Gastroesophageal sphincter (tissue), 4 donors: Measurements from ENCODE around the gene PIANP. TPM values are rescaled to one million over a fixed set of nuclear protein-coding genes. Genes with fewer than 3 reads are reported as not detected.

ENCODE experiments used
- ATAC-seq: fragments of 150-250 bp; one replicate; pipeline ENCODE4 v1.9.1; 2016; ENCODE audit warnings: mild to moderate bottlenecking, moderate library complexity
- H3K27ac ChIP-seq, 4 donors: fragments of 200-600 bp; sonication (generic) in 3 of 4; 1 replicate in 3 of 4; 2 replicates in 1 of 4; pipeline ENCODE4 v1.5.1; 2016 to 2019
- H3K27me3 ChIP-seq: fragments of 200-600 bp; sonication (generic); one replicate; pipeline ENCODE4 v1.5.1; 2019
- H3K36me3 ChIP-seq, 2 donors: fragments of 200-600 bp; sonication (generic); one replicate each; pipeline ENCODE4 v1.5.1; 2019; ENCODE audit warnings: control low read depth in 1 of 2
- H3K4me1 ChIP-seq, 3 donors: fragments of 200-600 bp; sonication (generic); 1 replicate in 2 of 3; 2 replicates in 1 of 3; pipeline ENCODE4 v1.5.1; 2016 to 2019; ENCODE audit warnings: control low read depth in 2 of 3
- H3K4me3 ChIP-seq, 2 donors: fragments of 200-600 bp; sonication (generic); one replicate each; pipeline ENCODE4 v1.5.1; 2019; ENCODE audit warnings: mild to moderate bottlenecking in 1 of 2, moderate library complexity in 1 of 2
- H3K9me3 ChIP-seq, 3 donors: fragments of 200-600 bp; sonication (generic); one replicate each; pipeline ENCODE4 v1.5.1; 2017 to 2019; ENCODE audit warnings: control low read depth in 2 of 3
- CTCF ChIP-seq, 4 experiments: fragments of 200-600 bp in 2 of 4; fragments of 450-650 bp in 2 of 4; sonication (generic) in 1 of 4; IDR thresholded peaks; one replicate each; pipeline ENCODE4 v1.5.1; 2017 to 2019; ENCODE audit warnings: antibody characterized with exemption in 4 of 4, mild to moderate bottlenecking in 2 of 4, moderate library complexity in 2 of 4
- EP300 ChIP-seq: sonication (generic); formaldehyde crosslinking; IDR thresholded peaks from one replicate; pipeline ENCODE4 v1.6.1; 2017; ENCODE audit warnings: antibody characterized with exemption, mild to moderate bottlenecking
- POLR2A ChIP-seq, 2 donors: fragments of 450-650 bp; IDR thresholded peaks; one replicate each; pipeline ENCODE4 v1.6.1; 2017; ENCODE audit warnings: antibody characterized with exemption in 2 of 2, mild to moderate bottlenecking in 2 of 2, moderate library complexity in 1 of 2
- POLR2AphosphoS5 ChIP-seq: sonication (generic); formaldehyde crosslinking; IDR thresholded peaks from one replicate; pipeline ENCODE4 v1.6.1; 2017; ENCODE audit warnings: antibody characterized with exemption
- WGBS, 2 donors: methylation state at CpG; one replicate each; pipeline ENCODE4 v1.1.5; 2018; ENCODE audit warnings: low coverage in 1 of 2; 5-methylcytosine and 5-hydroxymethylcytosine counted together
- total RNA-seq, 4 donors: library from RNA; depleted of rRNA; stranded (reverse); fragments of >200 nt; gene quantifications; one replicate each; pipeline ENCODE4 v1.1.0, GENCODE V29; 2016

The PIANP gene
- total RNA-seq, 4 donors from 2014 or later, result 0.46 to 1.2 (median 0.73) TPM

GRCh38 chr12:6693832-6694355, 6.7 kb downstream of the PIANP start:
- 63 to 77% methylated on average over 3 to 4 of the region's 4 CpGs for WGBS, 2 donors

GRCh38 chr12:6692888-6693287, 7.7 kb downstream of the PIANP start:
- ATAC-seq, result no peak
- Histone ChIP-seq H3K36me3 (peaks cover 0 to 5% of the 10 kb centered on the region in 2 donors), H3K27ac (no peak overlapping the region), H3K4me1 (peaks cover 2 to 21% (median 6%) of the 10 kb centered on the region in 3 donors), H3K27me3 (peaks cover 37% of the 10 kb centered on the region), H3K9me3 (no peaks in the 10 kb centered on the region), H3K4me3 (no peak overlapping the region)
- 56 to 67% methylated on average over 1 of the region's 2 CpGs for WGBS, 2 donors
- no peak for TF ChIP-seq CTCF (IDR thresholded peaks at IDR 0.05)
- TF ChIP-seq POLR2AphosphoS5, result no peak
- no peak for TF ChIP-seq EP300
- no peak for TF ChIP-seq POLR2A (IDR thresholded peaks at IDR 0.05)

More at GRCh38 chr12:6693832-6694355, 6.7 kb downstream of the PIANP start:
- no peaks in the 10 kb centered on the region for H3K9me3 ChIP-seq
- H3K27ac ChIP-seq, result no peak overlapping the region
- TF ChIP-seq POLR2AphosphoS5 (no peak), CTCF (IDR thresholded peaks at IDR 0.05) (no peak), POLR2A (IDR thresholded peaks at IDR 0.05) (no peak), EP300 (no peak)
- peaks cover 0 to 15% (median 0%) of the 10 kb centered on the region in 3 donors for H3K4me1 ChIP-seq
- no peak for ATAC-seq
- H3K36me3 ChIP-seq, result peaks cover 0 to 5% of the 10 kb centered on the region in 2 donors
- no peak overlapping the region for H3K4me3 ChIP-seq
- H3K27me3 ChIP-seq, result peaks cover 47% of the 10 kb centered on the region

GRCh38 chr12:6691473-6691872, 9.1 kb downstream of the PIANP start:
- Histone ChIP-seq H3K27ac (no peak overlapping the region), H3K27me3 (peaks cover 23% of the 10 kb centered on the region), H3K9me3 (no peaks in the 10 kb centered on the region), H3K4me1 (peaks cover 7 to 36% (median 17%) of the 10 kb centered on the region in 3 donors), H3K4me3 (no peak overlapping the region), H3K36me3 (peaks cover 0 to 5% of the 10 kb centered on the region in 2 donors)
- 67 to 68% methylated on average over 4 of the region's 4 CpGs for WGBS, 2 donors
- ATAC-seq, result no peak
- TF ChIP-seq POLR2A (IDR thresholded peaks at IDR 0.05), result no peak
- TF ChIP-seq EP300, result no peak
- no peak for TF ChIP-seq CTCF (IDR thresholded peaks at IDR 0.05)
- TF ChIP-seq POLR2AphosphoS5, result no peak

GRCh38 chr12:6688999-6689882, 11.4 kb downstream of the PIANP start, which contains the start of gene ZNF384:
ZNF384 (minus strand) TSS chr12:6689375; CDS start chr12:6679520, 9,855 bp downstream.
- H3K9me3 ChIP-seq, result no peaks in the 10 kb centered on the region
- H3K4me1 ChIP-seq, result peaks cover 7 to 55% (median 17%) of the 10 kb centered on the region in 3 donors
- peak within 1 kb of the TSS; percentile 95 to 99 (median 99) for H3K27ac ChIP-seq
- peak in 3 of 4 experiments; percentile 11 to 66 (median 59) for TF ChIP-seq CTCF (IDR thresholded peaks at IDR 0.05)
- peak; percentile 67 for TF ChIP-seq POLR2AphosphoS5
- no peak for TF ChIP-seq EP300
- peak; percentile 60 to 71 for TF ChIP-seq POLR2A (IDR thresholded peaks at IDR 0.05)
- peak; percentile 95 for ATAC-seq
- H3K36me3 ChIP-seq, result peaks cover 0 to 15% of the 10 kb centered on the region in 2 donors
- peak within 1 kb of the TSS; percentile 80 to 84 for H3K4me3 ChIP-seq
- 0% methylated on average over 10 to 25 of the region's 72 CpGs for WGBS, 2 donors
- H3K27me3 ChIP-seq, result peaks cover under 1% of the 10 kb centered on the region
